Thyroid gland (tissue), 4 donors: Measurements from ENCODE around the gene GABPB1.

ENCODE experiments used
- POLR2A ChIP-seq, 2 donors: fragments of 450-650 bp; IDR thresholded peaks; one replicate each; pipeline ENCODE4 v1.6.1; 2017; ENCODE audit warnings: antibody characterized with exemption in 2 of 2, mild to moderate bottlenecking in 2 of 2, moderate library complexity in 1 of 2
- TF ChIP-seq, protein P1 (sequence below), 6 experiments: fragments of 200-600 bp in 3 of 6; fragments of 450-650 bp in 3 of 6; sonication (generic) in 3 of 6; IDR thresholded peaks; one replicate each; pipeline ENCODE4 v1.5.1; 2016 to 2019; ENCODE audit warnings: antibody characterized with exemption in 6 of 6, mild to moderate bottlenecking in 2 of 6, inconsistent platforms in 1 of 6, moderate library complexity in 1 of 6

DNA sequence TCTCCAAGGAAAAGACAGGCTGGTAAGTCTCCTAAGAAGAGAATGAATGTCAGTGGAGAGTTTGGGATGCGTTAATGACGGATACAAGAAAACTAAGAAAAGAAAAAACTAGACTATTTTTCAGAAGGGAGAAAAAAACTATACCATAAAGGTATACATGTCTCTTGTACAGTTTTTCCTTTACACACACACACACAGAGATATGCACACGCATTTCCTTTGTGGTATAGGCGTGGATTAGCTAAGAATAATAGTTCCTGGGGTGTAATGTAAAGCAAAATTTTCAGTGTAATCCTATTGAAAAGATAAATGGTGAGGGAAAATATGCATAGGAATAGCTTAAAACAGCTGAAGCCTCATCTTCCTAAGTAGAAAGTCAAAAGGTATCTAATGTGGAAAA is 36.3 kb downstream of the GABPB1 start:
- TF ChIP-seq, protein P1, sequence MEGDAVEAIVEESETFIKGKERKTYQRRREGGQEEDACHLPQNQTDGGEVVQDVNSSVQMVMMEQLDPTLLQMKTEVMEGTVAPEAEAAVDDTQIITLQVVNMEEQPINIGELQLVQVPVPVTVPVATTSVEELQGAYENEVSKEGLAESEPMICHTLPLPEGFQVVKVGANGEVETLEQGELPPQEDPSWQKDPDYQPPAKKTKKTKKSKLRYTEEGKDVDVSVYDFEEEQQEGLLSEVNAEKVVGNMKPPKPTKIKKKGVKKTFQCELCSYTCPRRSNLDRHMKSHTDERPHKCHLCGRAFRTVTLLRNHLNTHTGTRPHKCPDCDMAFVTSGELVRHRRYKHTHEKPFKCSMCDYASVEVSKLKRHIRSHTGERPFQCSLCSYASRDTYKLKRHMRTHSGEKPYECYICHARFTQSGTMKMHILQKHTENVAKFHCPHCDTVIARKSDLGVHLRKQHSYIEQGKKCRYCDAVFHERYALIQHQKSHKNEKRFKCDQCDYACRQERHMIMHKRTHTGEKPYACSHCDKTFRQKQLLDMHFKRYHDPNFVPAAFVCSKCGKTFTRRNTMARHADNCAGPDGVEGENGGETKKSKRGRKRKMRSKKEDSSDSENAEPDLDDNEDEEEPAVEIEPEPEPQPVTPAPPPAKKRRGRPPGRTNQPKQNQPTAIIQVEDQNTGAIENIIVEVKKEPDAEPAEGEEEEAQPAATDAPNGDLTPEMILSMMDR (IDR thresholded peaks at IDR 0.05) = no peak
- no peak for TF ChIP-seq POLR2A (IDR thresholded peaks at IDR 0.05)
